Esophagus muscularis mucosa (tissue), 4 donors: ENCODE measurements around the gene SYMPK.

Source experiments
- CTCF ChIP-seq, 3 experiments: fragments of 200-600 bp in 2 of 3; fragments of 450-650 bp in 1 of 3; sonication (generic) in 2 of 3; IDR thresholded peaks; one replicate each; pipeline ENCODE4 v1.5.1; 2017 to 2019; ENCODE audit warnings: antibody characterized with exemption in 3 of 3, mild to moderate bottlenecking in 2 of 3, moderate library complexity in 1 of 3
- EP300 ChIP-seq: sonication (generic); formaldehyde crosslinking; IDR thresholded peaks from one replicate; pipeline ENCODE4 v1.6.1; 2017; ENCODE audit warnings: antibody characterized with exemption
- POLR2A ChIP-seq: fragments of 450-650 bp; IDR thresholded peaks from one replicate; pipeline ENCODE4 v1.6.1; 2017; ENCODE audit warnings: antibody characterized with exemption, moderate library complexity, mild to moderate bottlenecking, low read depth
- POLR2AphosphoS5 ChIP-seq, 2 donors: sonication (generic); formaldehyde crosslinking; IDR thresholded peaks; one replicate each; pipeline ENCODE4 v1.6.1; 2017; ENCODE audit warnings: antibody characterized with exemption in 2 of 2

GRCh38 chr19:45876161-45876410 lies 13.1 kb upstream of the SYMPK start:
- TF ChIP-seq CTCF (IDR thresholded peaks at IDR 0.05) (no peak), POLR2A (no peak), POLR2AphosphoS5 (IDR thresholded peaks at IDR 0.05) (no peak), EP300 (no peak)
